ENCODE results near the gene GAPT.
"Not testable (repeated sequence)": the region's sequence is repeated elsewhere in the genome, so short reads cannot be mapped to it uniquely, and the experiment has no call there.

GAPT gene

GRCh38 chr5:58503390-58504046 lies 12.3 kb downstream of the GAPT start:
- DNase-seq = no peak

GRCh38 chr5:58504766-58505165 lies 13.5 kb downstream of the GAPT start:
- no peak for DNase-seq

- no peak for DNase-seq
Observed at GRCh38 chr5:58505502-58505901, 14.3 kb downstream of the GAPT start.

DNA sequence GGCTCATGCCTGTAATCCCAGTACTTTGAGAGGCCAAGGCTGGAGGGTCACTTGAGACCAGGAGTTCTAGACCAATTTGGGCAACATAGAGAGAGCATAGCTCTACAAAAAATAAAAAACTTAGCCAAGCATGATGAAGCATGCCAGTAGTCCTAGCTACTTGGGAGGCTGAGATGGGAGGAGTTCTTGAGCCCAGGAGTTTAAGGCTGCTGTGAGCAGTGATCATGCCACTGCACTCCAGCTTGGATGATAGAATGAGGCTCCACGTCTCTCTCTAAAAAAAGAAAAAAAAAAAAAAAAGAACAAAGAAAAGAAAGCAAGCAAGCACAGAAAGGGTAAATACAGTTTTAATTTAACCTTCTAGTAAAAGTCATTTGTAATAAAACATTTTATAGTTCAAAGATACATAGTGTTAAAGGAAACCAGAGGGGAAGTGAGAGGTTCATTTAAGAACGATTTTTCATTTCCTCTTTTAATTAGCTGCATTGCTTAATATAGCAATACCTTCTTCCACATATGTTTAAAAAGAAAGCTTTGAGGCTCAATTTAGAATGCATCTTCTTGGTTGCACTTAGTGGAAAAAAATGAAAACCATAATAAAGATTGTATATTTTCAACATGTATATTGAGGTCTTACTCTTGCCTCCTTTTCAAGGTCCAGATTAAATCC lies 14.9 kb downstream of the GAPT start:
- no peak for DNase-seq

DNA sequence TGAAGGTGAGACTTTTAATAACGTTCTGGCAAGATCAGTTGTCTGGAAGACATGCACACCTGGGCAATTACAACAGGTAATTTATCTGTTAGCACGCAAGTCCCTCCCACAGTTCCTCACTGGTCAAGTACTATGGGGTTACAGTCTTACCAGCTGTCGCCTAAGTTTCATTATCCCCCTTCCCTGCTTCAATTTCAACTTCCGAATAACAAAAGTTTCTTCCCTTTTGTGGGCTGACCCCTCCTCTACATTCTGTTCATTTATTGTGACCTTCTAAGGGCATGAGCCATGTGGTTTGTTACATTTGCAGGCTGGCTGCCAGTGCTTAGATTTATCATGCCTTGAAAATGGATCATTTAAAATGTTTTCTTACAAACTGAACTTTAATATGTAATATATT lies 16.5 kb downstream of the GAPT start:
- DNase-seq = no peak

GRCh38 chr5:58517198-58517597 lies 26.0 kb downstream of the GAPT start:
- no peak for DNase-seq

GRCh38 chr5:58523956-58524355 lies 32.7 kb downstream of the GAPT start:
- no peak for DNase-seq

DNA sequence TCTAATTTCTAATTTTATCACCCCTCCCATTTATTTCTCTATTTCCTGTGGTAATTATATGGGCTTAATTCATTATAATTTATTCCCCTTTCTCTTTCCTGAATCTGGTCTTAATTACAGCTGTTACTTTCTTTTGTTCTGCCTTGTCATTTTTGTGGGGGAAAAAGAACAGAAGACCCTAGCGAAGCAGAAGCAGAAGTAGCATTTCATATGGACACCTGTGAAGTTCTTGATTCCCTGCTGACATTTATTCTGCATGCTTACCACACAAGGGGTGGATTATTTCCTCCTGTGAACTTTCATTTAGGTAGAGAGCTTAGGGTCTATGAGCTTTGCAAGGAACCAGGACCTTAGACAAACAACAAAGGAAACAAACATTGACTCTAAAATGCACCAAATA lies 33.3 kb downstream of the GAPT start:
- no peak for DNase-seq

DNA sequence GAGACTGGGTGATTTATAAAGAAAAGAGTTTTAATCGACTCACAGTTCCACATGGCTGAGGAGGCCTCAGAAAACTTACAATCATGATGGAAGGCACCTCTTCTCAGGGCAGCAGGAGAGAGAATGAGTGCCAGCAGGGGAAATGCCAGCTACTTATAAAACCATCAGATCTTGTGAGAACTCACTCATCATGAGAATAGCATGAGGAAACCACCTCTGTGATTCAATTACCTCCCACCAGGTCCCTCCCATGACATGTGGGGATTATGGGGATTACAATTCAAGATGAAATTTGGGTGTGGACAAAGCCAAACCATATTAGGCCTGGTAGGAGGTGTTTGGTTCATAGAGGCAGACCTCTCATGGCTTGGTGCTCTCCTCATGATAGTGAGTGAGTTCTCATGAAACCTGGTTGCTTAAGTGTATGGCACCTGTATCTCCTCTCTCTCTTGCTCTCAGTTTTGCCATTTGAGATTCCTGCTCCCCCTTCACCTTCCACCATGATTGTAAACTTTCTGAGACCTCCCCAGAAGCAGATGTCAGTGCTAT lies 39.8 kb downstream of the GAPT start:
- DNase-seq = no peak

DNA sequence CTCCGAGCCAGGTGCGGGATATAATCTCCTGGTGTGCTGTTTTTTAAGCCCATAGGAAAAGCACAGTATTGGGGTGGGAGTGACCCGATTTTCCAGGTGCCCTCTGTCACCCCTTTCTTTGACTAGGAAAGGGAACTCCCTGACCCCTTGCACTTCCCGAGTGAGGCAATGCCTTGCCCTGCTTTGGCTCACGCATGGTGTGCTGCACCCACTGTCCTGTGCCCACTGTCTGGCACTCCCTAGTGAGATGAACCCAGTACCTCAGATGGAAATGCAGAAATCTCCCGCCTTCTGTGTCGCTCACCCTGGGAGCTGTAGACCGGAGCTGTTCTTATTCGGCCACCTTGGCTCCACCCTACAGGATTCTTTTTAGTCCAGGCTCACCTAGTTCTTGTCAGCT lies 50.7 kb downstream of the GAPT start:
- not testable (repeated sequence) for DNase-seq

DNA sequence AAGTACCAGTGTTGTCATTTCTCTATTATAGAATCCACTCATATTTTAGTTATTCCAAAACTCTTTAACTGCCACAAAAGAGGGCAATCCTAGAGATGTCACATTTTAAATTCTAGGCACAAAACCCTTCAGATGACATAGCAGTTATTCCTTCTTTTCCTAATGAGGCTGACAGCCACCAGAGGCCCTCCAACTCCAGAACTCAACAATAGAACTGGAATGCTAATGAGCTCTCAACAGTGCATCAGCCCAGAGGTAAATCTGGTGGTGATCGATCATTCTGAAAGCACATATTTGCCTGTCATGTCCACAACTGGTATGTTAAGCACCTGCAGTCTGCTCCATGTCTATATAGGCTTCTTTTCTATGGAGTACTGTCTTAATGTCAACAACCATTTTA lies 51.5 kb downstream of the GAPT start:
- DNase-seq = no peak

DNA sequence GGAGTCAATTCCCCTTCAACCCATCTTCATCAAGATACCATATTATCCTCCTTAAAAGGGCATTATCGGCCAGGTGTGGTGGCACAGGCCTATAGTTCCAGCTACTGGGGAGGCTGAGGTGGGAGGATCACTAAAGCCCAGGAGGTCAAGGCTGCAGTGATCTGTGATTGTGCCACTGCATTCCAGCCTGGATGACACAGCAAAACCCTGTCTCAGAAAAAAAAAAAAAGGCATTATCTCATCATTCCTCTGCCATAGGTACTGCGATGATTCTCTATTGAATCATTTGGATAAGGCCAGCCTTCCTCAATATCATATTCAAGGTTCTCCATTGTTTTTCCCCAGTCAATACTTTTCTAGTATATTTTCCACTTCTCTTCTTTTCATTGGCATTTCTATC lies 52.5 kb downstream of the GAPT start:
- DNase-seq = no peak

- DNase-seq = no peak
Observed at GRCh38 chr5:58544195-58544594, 53.0 kb downstream of the GAPT start.

- no peak for DNase-seq
Observed at GRCh38 chr5:58544926-58545325, 53.7 kb downstream of the GAPT start.

DNA sequence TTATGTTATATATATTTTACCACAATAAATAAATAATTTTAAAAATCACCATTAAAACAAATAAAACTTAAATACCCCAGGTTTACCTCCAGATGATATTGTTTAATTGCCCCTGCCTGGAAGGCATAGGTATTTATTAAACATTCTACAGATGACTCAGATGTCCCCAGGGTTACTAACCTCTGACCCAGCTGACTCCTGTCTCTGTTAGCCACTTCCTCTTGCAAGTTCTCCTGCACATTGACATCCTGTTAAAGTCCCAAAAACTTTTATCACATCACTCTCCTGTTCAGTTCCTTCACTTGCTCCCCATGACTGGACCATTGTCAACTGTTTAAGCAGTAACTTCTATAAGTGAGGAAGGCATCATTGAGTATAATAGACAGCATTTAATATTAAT lies 54.7 kb downstream of the GAPT start:
- DNase-seq = no peak
